ENCODE data around the gene PPM1H.

PPM1H gene

DNA sequence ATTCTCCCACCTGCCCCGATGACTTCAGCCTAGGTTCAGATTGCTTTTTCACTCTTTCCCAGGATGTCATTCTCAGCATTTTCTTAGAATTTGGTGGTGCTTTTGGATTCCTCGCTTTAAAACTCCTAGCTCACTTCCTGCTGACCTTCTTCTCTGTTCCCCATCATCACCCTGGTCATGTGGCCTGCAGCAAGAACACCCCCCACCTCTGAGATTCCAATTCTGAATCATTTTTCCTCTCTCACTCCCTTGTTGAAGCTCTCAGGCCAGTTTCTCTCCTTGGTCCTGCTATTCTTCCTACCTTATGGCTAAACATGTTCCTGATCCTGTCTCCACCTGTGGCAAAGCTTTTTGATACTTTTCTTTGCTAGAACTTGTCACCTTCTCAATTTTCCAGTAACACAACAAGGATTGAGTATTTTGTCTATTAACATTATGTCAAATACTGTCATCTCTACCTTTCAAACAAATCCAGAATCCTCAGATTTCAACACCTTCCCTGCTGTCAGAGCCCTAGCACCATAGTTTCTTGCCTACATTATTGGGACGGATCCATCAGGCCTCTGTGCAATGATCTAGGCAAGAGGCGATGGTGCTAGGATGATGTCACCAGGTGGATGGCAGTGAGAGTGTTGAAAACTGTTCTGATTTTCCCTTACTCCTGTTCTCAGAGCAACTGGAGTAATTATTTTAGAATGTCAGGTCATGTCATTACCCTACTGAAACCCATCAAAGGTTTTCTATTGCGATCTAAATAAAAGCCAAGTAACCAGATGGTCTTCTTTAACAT lies 234.7 kb downstream of the PPM1H start:
- DNase-seq = no peak

DNA sequence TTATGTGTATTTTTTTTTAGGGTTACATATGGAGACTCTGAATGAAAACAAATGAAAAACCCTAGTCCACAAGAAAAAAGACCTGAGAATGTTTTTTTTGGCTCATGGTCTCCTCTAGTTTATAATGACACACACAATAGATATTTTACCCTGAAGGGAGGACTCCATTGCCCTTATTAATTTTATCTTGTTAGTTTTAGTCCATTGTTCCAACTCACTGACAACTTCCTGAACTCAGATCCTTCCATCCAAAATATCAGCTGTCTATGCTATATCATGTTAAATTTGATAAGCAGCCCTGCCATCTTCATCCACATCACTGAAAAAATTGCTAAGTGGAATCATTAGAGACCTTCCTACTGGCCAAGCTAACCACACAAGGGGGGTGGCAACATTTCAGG lies 236.2 kb downstream of the PPM1H start:
- DNase-seq = no peak

DNA sequence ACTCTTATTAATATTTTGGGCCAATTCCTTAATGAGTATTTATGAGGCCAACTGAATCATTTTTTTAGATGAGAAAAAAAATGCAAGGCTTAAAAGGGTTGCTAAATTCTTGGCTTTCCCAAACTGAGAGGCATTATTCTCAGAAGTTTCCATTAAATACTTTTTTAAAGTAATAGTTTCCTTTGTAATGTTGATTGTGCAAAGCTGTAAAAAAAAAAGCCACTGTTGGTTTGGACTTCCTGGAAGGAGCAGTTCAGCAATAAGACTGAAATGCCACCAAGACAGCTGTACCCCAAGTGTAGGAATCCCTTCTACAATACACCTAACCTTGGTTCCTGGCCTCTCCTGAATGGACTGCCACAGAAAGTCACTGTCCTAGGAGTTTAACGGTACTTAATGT lies 237.1 kb downstream of the PPM1H start:
- DNase-seq = no peak

DNA sequence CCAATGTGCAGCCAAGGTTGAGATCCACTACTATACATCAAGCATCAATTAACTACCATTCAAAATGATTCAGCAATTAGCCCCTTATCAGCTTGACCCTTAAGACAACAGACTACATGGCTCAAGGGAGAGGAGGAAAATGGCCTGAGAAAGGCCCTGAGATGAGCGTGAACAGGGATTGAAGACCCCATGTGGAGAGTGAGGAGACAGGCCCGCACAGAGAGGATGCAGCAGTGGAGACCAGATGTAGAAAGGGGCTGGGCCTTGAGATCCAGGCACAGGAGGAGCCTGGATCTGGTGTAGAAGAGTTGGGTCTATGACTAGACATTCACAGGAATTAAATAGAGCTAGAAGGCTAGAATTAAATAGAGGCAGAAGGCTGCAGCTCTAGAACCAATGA lies 239.3 kb downstream of the PPM1H start:
- DNase-seq = no peak

DNA sequence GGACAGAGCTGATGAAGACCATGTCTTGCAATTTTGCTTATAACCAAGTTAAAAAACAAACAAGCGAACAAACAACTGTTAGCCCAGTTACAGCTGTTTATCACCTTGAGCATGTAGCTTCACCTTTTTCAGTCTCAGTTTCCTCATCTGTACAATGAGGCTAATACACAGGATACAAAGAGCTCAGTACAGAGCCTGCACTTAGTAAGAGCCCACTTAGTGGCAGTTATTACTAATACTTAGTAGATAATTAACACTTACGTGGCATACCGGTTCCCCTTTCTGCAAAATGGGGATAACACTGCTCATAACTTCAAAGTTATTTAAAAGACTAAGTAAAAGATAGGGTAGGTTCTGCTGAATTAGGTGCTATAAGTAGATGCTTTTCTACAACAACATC lies 240.3 kb downstream of the PPM1H start:
- no peak for DNase-seq

DNA sequence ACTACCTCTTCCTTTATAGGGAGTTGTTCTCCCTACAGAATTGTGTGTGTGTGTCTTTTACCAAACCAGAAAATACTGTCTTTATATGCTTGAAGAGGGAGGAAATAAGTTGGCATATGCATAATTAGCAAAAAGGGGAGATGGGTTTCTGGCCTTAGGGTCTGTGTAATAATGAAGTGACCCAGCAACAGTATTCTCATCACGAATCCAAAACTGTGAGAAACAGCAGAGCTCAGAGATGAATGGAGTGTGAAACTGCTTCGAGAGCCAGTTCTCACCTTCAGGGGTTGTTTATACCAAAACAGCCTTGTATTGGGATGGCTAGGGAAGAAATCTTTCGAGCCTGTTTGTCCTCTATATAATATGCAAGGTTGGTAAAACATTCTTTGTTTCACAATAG lies 240.8 kb downstream of the PPM1H start:
- DNase-seq = no peak

DNA sequence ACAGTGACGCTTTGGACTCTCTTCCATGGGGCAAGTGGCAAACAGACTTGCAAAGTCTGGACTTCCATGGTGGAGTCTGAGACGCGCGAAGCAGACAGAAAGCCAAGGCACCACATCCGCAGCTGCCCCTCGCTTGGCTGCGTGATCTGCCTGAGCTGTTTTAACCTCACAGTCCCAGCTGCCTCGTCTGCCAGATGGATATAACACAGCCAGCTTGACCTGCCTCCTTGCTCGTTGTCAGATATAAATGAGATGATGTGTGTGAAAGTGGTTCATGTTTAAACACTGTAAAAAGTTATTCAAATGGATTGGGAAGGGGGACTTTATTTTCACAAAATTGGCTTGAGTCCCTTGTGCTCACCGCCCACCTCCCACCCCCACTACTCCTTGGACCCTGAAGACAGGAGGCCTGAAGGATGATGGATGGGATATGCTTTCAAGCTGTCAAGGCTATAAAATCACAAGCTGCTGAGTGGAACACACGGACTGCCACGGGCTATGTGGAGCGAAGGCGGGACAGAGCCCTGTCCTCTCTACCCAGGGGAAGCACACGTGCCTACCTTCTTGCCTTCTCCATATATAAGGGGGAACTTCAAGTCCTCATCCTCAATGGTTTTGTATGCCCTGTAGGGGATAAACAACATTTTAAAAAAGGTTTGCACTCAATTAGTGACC lies 241.4 kb downstream of the PPM1H start:
- DNase-seq = no peak

DNA sequence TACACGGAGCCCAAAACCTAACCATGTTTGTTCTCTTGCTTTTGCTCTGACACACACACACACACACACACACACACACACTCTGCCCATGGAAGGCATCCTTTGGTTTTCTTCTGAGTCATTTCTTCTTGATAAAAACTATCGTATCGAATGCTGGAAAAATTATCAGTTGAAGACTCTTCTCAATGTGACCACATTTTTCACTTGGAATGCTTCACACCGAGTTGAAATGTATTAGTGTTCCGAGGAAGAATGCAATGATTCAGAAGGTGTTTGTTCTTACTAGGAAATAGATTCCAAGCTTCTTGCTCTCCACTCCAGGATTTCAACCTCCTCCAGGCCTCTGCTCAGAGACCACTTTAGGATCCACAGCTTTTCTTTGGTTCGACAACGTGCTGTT lies 242.1 kb downstream of the PPM1H start:
- DNase-seq = no peak

DNA sequence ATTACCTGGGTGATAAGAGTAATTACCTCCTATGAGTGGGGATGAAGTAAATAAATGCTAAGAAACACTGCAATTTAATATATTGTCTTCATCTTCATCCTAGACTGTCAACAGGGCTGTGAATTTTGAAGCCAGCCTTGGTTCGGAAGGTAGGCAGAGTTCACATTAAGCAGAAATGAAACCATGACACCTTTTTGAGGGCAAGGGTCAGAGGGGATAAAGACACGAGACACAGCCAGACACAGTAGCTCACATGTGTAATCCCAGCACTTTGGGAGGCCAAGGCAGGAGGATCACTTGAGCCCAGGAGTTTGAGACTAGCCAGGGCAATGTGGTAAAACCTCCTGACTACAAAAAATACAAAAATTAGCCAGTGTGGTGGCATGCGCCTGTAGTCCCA lies 243.6 kb downstream of the PPM1H start:
- DNase-seq = no peak

DNA sequence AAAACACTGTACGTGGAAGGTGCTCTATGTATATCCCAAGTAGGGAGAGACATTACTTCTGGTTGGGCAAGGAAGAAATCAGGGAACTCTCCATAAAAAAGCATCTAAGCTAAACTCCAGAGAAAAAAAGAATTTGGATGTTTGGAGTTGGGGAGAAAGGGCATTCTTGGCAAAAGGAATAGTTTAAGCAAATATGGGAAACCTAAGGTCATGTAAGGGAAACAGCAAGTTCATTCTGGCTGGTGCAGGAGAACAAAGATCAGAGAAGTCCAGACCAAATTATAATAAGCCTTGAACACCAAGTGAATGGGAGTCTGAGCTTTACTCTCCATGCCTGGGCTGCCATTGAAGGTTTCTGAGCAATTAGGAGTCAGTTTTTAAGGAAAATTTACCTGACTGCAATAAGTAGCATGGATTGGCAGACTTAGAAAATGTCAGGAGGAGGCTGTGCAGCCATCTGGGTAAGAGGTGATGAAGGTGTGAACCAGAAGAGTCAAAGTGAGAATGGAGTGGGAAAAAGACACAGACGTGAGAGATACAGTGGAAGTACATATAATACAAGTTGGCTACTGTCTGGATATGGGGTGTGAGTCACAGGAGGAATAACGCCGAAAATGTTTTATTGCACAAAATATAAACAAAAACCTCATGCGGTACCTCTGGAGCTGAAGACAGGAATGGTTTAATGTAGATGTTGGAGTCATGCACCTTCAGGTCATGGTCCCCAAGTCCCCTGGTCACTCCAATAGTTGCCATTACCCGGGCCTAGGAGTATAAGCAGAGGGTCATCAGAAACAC lies 245.7 kb downstream of the PPM1H start:
- DNase-seq = no peak

DNA sequence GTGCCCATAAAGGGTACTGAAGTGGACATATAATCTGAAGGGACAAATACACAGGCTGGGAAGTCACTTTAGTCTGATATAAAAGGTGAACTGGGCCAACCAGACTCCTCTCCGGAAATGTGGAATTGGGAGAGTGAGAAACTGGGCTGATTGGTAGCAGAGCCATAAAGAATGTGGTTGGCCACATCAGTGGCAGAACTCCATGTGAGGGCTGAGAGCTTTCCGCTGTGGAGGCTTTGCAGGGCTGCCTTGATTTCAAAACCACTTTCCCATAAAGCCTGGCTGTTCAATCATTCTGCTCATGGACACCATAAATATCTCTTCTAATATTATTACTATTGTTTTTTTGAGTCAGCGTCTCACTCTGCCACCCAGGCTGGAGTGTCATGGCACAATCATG lies 248.0 kb downstream of the PPM1H start:
- DNase-seq = no peak

DNA sequence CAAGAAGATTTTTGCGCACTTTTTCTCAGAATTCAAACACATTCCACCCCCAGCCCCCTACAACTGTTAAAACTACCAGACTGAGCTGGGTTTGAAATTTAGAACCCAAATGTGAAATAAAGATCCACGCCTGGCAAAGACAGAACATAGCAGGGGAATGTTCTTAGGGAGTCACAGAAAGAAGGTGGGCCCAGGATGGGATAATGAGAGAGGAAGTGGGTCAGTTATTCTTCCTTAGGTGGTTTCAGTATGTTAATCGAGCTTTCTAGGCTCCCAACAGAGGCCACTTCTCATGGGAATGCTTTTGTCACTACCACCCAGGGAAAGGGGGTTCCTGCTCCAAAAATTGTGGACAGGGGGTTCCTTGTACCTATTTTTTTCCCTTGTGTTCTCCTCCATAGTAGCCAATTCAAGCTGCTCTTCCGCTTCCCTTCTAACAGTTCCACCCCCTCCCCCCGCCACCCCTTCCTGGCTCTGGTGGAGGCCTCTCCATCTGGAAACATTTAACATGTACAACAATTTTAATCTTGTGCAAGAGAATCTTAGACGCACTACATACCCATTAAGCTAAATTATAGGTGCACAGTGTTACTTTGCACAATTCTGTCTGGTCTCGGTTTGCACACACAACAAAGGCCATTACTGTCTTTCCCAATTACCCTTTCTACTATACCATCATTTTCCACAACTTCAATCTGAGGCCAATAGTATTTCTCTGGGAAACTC lies 250.2 kb downstream of the PPM1H start:
- no peak for DNase-seq

DNA sequence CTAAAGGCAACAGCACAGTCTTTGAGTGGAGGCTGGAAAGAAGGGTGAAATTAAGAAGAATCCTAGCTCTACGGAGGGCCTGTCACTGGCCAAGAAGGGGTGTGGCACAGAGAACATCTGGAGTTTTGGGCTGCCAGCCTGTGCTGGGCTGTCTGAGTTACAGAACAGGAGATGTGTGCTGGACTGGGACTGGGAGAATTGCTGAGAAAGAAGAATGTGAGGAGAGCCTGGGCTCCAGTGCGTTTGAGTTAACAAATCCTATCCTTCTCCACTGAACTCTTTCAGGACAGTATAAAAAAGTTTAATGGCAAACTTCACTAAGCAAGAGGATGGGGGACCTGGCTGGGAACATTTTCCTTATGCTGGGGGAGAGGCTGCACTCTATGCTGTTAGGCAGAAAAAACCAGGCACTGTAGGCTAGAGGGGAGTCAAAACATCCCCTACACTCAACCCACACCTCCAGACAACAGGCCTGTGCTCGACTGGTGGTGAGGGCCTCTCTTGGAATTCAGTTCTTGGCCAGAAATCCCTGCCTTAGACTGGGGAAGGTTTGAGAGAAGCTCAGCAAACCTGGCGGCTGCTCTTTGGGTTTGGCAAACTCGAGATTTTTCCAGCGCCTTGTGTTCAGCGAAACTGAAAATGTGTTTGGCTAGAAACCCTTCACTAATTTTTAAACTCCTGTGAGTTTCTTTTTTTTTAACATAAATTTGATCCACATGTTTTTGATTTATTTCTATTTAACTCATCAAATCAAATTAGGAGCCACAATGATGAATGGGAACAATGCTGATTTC lies 251.0 kb downstream of the PPM1H start:
- DNase-seq = no peak

DNA sequence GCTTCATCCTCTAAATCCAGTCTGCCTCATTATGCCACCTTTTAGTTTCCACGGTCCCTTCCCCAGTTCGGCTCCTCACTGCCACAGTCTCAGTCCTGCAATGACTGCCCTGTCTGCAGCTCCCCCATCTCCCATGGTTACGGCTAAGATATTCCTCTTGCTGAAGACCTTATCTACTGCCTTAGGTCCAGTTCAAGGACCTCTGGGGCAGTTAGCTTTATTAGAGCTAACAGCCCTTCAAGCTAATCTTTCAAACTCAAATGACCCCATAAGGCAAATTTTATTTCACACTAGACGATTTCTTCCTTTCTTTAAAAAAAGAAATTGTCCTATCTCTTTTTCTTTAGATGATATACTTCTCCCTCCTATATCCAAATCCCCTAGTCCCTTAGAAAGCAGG lies 253.6 kb downstream of the PPM1H start:
- no peak for DNase-seq

DNA sequence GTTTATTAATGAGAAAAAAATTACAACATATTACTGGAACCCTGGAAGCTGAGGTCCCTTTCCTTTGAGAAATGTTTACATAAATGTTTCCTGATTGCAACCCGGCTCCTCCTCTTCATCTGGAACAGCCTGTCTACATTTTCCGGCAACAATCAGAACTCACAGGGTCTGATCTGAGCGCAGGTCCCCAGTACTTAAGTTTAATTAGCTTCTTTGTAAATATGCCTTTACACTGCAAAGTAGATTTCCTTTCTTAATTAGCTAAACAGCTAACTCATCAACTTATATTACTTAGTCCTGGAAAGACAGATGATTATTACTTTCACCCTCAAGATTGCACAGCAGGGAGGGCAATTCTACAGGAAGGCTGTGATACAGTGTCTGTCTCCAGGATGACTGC lies 255.3 kb downstream of the PPM1H start:
- no peak for DNase-seq

DNA sequence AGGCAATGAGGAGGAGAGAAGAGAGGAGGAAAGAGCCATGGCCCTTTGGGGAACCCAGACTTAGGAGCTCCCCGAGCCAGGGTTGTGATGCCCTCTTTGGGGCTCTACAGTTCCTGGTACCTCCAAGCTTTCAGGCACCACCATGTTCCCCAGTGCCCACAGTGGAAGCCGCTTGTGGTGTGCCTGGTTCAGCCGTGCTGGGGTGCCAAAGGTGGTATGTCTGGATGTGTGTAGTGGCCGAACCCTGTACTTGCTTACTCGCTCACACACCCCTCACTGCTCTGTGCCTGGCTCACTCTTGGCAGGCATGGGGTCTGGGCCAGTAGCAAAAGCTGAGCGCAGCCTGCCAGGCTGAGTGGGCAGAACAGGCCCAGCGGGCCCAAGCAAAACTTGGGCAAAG lies 257.6 kb downstream of the PPM1H start:
- no peak for DNase-seq

DNA sequence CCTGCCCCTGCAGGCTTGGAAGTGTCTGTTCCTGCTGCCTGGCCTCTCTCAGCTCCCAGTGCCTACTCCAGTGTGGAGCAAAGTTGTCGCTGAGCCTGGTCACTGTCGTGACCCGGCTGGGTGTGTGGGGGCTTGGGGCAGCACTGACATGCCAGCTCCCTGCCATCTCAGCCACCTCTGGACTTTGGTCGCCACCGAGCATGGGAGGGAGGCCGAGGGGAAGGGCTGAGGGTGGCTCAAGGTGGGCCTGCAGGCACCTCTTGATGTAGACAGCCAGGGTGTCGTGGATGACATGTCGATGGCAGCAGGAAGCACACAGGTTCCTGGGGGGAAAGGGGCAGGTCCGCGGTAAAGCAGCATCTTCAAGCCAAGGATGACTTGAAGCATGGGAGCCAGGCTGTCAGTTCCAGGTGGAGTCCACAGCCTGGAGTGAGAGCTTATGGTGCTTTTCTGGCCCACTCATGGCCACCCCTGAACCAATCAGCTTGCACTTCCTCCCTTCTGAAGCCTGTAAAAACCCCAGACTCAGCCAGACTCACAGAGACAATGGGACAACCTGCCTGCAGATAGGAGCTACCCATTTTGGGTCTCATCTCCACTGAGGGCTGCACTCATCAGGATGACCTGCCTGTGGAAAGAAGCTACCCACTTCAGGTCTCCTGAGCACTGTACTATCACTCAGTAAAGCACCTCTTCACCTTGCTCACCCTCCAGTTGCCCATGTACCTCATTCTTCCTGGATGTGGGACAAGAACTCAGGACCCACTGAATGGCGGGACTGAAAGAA lies 258.2 kb downstream of the PPM1H start:
- DNase-seq = no peak

DNA sequence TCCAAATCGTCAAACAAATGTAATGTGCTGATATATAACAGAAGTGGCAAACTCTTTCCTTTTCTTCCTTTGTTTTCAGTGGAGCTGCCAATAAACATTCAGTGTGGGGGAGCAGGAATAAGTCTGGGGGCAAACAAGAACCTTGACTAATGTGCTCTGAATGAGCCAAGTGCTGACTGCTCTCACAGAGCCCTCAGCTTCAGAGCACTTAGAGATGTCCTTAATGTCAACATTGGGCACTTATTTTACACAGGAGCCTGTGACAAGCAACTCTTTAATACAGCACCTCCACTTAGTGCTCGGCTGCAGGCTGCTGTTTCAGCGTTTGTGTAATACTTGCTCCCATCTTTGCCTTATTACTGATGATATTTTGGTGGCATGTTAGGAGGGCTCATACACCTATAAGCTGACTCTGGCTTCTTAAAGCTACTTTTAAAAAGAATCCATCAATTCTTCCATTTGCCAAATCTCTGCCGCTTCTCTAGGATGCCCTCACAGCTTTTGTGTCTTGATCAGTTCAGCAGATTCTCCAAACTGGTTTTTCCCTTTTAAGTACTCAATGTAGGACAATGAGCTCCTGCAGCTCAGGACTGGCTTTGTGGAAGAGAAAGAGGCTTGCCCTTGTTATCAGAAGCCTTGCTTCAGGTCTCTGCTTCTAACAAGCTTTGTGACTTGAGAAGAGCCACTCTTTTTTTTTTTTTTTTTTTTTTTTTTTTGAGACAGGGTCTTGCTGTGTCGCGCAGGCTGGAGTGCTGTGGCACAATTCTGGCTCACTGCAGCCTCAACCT lies 261.7 kb downstream of the PPM1H start:
- no peak for DNase-seq

DNA sequence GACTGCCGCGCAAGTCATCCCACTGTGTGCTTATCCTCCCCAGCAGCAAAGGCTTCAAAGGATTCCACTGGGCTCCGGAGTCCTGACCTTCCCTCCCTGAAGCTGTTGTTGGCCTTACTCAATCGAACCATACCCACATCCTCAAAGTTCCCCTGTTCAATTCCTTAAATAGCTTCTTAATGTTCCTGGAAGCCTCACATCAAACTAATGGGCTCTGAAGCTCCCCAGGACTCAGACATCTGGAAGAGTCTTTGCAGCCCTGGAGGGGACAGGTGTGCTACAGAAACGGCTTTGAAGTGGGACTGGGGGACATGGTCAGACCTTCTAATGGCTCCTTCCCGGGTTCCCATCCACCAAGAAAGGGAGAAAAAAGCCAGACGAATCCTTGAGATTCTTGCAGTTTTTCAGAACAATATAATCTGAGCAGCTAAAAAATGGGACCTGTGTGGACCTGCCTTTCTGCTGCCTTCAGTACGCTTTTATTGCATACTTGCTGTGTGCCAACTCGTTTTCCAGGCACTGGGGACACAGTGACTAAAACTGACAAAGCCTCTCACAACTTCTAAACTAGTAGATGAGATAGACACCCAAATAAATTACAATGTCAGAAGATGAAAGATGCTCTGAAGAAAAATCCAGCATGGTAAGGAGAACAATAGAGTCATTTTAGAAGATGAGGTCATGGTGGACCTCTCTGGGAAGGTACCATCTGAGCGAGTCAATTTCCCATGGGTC lies 263.8 kb downstream of the PPM1H start:
- no peak for DNase-seq

DNA sequence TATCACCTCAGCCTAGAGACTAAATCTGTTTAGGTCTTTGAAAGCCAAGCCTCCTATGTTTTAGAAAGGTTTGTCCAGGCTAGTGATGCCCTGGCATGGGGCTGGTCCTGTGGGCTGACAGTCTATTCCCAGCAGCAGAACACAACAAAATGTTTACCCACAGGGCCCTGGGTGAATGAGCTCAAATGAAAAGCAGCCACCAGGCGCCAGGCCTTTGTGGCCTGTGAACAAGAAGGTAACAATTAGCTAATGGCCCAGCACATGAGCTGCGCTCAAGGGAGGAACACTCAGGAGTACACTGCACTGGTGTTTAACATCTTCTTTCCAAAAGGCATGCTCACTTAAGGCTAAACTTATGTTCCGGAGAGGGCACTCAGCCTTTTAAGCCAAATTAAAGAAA lies 266.2 kb downstream of the PPM1H start:
- DNase-seq = no peak

Measured in CD4-positive, alpha-beta T cell treated with Interleukin-12 subunit alpha and Interleukin-12 subunit beta, for 1 hour (primary cell).